Small intestine (tissue), 7 donors: ENCODE data around the gene VAV3. TPM values are rescaled to one million over a fixed set of nuclear protein-coding genes. Genes with fewer than 3 reads are reported as not detected.

Source experiments
- DNase-seq, 2 donors: peaks; one replicate each; pipeline versions ENCODE4 v3.0.0 to v3.0.0-alpha.2; 2013
- FAIRE-seq: peaks from 2 replicates; lab custom pipeline; 2012; peaks lifted over from hg19 to GRCh38; lab: Jason Lieb, UNC
- H3K27ac ChIP-seq, 3 donors: one replicate each; pipeline ENCODE4 v1.5.1; 2013; ENCODE audit warnings: low read length in 2 of 3, mild to moderate bottlenecking in 2 of 3, control low read depth in 1 of 3, inconsistent platforms in 1 of 3, low read depth in 1 of 3, moderate library complexity in 1 of 3
- H3K27me3 ChIP-seq, 3 donors: one replicate each; pipeline ENCODE4 v1.6.1; 2013; ENCODE audit warnings: low read length in 3 of 3, inconsistent platforms in 1 of 3; ENCODE audit not compliant: control insufficient read depth in 3 of 3, insufficient read depth in 3 of 3
- H3K36me3 ChIP-seq, 3 donors: one replicate each; pipeline ENCODE4 v1.6.1; 2013; ENCODE audit warnings: low read length in 3 of 3, inconsistent platforms in 1 of 3, low read depth in 1 of 3, mild to moderate bottlenecking in 1 of 3, moderate library complexity in 1 of 3; ENCODE audit not compliant: control insufficient read depth in 3 of 3, insufficient read depth in 2 of 3
- H3K4me1 ChIP-seq, 3 donors: one replicate each; pipeline ENCODE4 v1.6.1; 2013; ENCODE audit warnings: low read length in 2 of 3, inconsistent platforms in 1 of 3, low read depth in 1 of 3, mild to moderate bottlenecking in 1 of 3, moderate library complexity in 1 of 3; ENCODE audit not compliant: control insufficient read depth in 3 of 3, insufficient read depth in 2 of 3
- H3K4me3 ChIP-seq, 3 donors: one replicate each; pipeline ENCODE4 v1.5.1; 2013; ENCODE audit warnings: low read length in 3 of 3, control low read depth in 1 of 3, inconsistent platforms in 1 of 3, low read depth in 1 of 3, mild to moderate bottlenecking in 1 of 3, moderate library complexity in 1 of 3
- H3K9me3 ChIP-seq, 2 donors: one replicate each; pipeline ENCODE4 v1.6.1; 2013; ENCODE audit warnings: low read depth in 1 of 2, low read length in 1 of 2; ENCODE audit not compliant: control insufficient read depth in 2 of 2, insufficient read depth in 1 of 2
- WGBS, 3 donors: extraction: QIAGEN DNeasy Blood & Tissue Kit; methylation state at CpG; one replicate each; pipeline ENCODE4 v1.1.7; 2013; 5-methylcytosine and 5-hydroxymethylcytosine counted together
- polyA plus RNA-seq, 4 donors: library from polyadenylated mRNA; stranded (reverse) in 3 of 4; unstranded in 1 of 4; fragments of 200-250 nt in 3 of 4; fragments of 120-200 nt in 1 of 4; gene quantifications; one replicate each; pipeline versions ENCODE4 v1.2.1 to v1.2.3, GENCODE V29; 2013
- donor health status: healthy with polysubstance abuse.
- donor health status: control.
- donor health status: control.
- donor health status: Bipolar disorder and iron deficiency.
- donor health status: healthy.

VAV3 gene
- polyA plus RNA-seq, 4 donors, result 5.4 to 50.2 (median 11.2) TPM

DNA sequence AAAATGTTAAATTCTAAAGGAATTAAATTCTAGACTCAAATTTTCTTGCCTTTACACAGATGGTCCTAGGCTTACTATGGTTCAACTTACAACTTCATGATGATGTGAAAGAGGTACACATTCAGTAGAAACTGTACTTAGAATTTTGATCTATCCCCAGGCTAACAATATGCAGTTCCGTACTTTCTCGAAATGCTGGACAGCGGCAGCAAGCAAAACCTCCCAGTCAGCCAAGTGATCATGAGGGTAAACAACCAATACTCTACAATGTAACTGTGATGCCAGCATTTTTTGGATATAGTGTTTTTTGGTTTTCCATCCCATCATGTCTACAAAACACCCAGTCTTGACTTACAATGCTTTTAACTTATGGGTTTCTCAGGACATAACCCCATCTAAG, 25.7 kb downstream of the VAV3 start:
- FAIRE-seq (no peak), DNase-seq (no peak)
- H3K4me1 ChIP-seq, result peaks cover 0 to 2% (median 0%) of the 10 kb centered on the region in 3 donors
- WGBS, 3 donors, result 95 to 99% (median 97%) methylated on average over 3 of the region's 3 CpGs
- no peaks in the 10 kb centered on the region for H3K27me3 ChIP-seq
- no peak overlapping the region for H3K27ac ChIP-seq
- no peaks in the 10 kb centered on the region for H3K36me3 ChIP-seq
- no peaks in the 10 kb centered on the region for H3K9me3 ChIP-seq
- no peak overlapping the region for H3K4me3 ChIP-seq

GRCh38 chr1:107936498-107937481, 28.2 kb downstream of the VAV3 start:
- peak overlapping the region in 1 of 3 donors; percentile 32 for H3K27ac ChIP-seq
- 59 to 75% (median 65%) methylated on average over 10 of the region's 10 CpGs for WGBS, 3 donors
- DNase-seq, result no peak
- FAIRE-seq, result no peak
- no peaks in the 10 kb centered on the region for H3K27me3 ChIP-seq
- no peak overlapping the region for H3K4me3 ChIP-seq
- no peaks in the 10 kb centered on the region for H3K36me3 ChIP-seq
- H3K4me1 ChIP-seq, result peaks cover 0 to 2% (median 0%) of the 10 kb centered on the region in 3 donors
- no peaks in the 10 kb centered on the region for H3K9me3 ChIP-seq

DNA sequence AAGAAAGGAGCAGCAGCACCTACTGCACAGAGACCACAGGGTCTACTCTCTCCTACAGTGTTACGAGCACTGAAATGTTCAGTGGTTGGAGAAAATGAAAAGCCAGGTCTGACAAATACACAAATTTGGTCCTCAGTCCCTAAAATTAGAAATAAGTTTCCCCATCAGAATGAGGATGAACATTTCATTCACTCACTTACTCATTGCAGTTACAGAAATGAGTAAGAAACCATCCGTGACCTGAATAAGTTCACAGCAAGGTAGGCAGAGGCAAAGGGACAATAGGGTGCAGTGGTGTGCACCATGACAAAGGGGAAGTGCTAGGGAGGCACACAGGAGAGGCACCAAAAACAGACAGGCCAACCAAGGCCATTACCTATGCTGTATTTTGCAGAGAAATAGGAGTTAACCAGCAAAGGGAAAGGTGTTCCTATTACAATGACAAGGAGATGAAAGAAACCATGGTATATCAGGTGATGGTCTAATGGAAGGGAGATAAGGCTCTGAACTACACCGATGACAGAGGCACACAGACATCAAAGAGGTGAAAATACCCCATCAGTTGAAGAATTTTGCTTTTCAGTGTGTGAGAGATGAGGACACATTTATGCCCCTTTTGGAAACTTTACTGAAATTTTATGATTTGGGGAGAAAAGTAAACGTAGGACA, 29.4 kb downstream of the VAV3 start:
- H3K4me3 ChIP-seq, result no peak overlapping the region
- DNase-seq, result no peak
- FAIRE-seq, result no peak
- WGBS, 3 donors, result 67 to 77% (median 72%) methylated on average over 4 of the region's 4 CpGs
- H3K27ac ChIP-seq, result no peak overlapping the region
- H3K36me3 ChIP-seq, result no peaks in the 10 kb centered on the region
- peaks cover 0 to 2% (median 0%) of the 10 kb centered on the region in 3 donors for H3K4me1 ChIP-seq
- no peaks in the 10 kb centered on the region for H3K27me3 ChIP-seq
- no peaks in the 10 kb centered on the region for H3K9me3 ChIP-seq

DNA sequence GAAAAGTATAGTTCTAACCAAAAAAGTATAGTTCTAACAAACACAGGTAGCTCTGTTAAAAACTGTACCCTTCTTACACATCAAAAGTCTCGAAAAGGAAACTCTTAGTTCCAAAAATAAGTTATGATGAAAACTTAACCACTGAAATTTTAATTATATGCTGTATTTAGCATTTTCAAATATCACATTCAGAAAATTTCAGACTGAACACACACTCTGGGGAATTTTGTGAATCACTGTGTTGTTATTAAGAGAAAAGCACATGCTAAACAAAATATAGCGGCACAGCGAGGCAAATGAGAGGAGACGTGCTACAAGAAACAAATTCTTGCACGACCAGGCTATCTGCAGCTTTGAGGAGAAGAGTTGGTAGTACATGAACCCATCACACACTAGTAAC, 30.4 kb downstream of the VAV3 start:
- DNase-seq (no peak), FAIRE-seq (no peak)
- Histone ChIP-seq H3K27ac (no peak overlapping the region), H3K36me3 (no peaks in the 10 kb centered on the region), H3K4me1 (peaks cover 0 to 2% (median 0%) of the 10 kb centered on the region in 3 donors), H3K4me3 (no peak overlapping the region), H3K27me3 (no peaks in the 10 kb centered on the region), H3K9me3 (no peaks in the 10 kb centered on the region)
- 73 to 90% (median 75%) methylated on average over 5 of the region's 5 CpGs for WGBS, 3 donors

DNA sequence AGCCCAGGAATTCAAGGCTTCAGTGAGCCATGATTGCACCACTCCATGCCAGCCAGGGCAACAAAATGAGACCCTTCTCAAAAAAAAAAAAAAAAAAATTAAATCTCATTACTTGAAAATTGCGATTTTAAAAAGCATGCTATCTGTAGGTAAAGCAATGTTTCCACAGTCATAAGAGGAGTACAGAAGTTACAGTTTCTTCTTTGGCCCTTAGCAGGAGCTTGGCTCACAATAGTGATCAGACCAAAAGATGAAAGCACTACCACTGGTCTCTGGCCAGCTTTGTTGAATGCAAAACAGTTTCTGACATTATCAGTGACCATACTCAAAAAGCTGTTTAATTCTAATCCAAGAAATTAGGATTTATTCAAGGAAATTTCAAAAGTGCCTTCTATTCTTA, 31.2 kb downstream of the VAV3 start:
- Histone ChIP-seq H3K27ac (no peak overlapping the region), H3K9me3 (no peaks in the 10 kb centered on the region), H3K4me1 (peaks cover 0 to 2% (median 0%) of the 10 kb centered on the region in 3 donors), H3K4me3 (no peak overlapping the region), H3K27me3 (no peaks in the 10 kb centered on the region), H3K36me3 (no peaks in the 10 kb centered on the region)
- 67 to 87% (median 83%) methylated on average over 1 of the region's 1 CpG for WGBS, 3 donors
- DNase-seq (no peak), FAIRE-seq (no peak)

DNA sequence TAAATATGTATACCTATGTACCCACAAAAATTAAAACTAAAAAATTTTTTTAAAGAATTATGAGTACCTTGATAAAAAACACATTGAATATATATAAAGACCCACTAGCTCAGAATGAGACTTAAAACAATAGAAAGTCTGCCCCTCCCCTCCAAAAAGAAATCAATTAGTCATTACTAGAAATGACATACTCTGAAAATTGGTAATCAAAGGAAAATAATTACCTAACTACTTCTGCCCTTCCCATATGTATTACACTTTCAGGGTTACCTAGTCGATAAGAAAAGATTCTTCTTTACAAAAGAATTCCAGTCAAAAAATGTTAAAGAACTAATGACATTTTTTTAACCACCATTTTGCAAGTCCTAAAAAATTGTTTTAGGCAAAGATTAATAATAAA, 34.7 kb downstream of the VAV3 start:
- H3K27me3 ChIP-seq, result no peaks in the 10 kb centered on the region
- FAIRE-seq, result no peak
- no peak overlapping the region for H3K4me3 ChIP-seq
- no peak for DNase-seq
- no peaks in the 10 kb centered on the region for H3K36me3 ChIP-seq
- H3K27ac ChIP-seq, result no peak overlapping the region
- no peaks in the 10 kb centered on the region for H3K4me1 ChIP-seq
- H3K9me3 ChIP-seq, result no peaks in the 10 kb centered on the region
- WGBS, 3 donors, result 64 to 79% (median 72%) methylated on average over 1 of the region's 1 CpG

DNA sequence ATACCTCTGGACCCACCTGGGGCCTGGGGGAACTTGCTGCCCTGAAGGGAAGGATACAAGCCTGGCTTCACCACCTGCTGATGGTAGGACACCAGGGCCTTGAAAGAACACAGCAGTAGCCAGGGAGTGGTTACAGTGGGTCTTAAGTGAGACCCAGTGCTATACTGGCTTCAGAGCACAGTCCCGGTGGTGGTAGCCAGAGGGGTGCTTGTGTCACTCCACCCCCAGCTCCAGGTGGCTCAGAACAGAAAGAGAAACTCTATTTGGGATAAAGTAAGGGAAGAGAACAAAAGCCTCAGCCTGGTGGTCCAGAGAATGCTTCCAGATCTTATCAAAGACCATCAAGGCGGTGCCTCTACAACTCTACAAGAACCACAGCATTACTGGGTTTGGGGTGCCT, 37.2 kb downstream of the VAV3 start:
- H3K27ac ChIP-seq, result no peak overlapping the region
- no peak overlapping the region for H3K4me3 ChIP-seq
- H3K9me3 ChIP-seq, result no peaks in the 10 kb centered on the region
- no peaks in the 10 kb centered on the region for H3K27me3 ChIP-seq
- H3K4me1 ChIP-seq, result no peaks in the 10 kb centered on the region
- no peak for FAIRE-seq
- WGBS, 3 donors, result 89 to 94% (median 92%) methylated on average over 2 of the region's 2 CpGs
- DNase-seq, result no peak
- H3K36me3 ChIP-seq, result no peaks in the 10 kb centered on the region

DNA sequence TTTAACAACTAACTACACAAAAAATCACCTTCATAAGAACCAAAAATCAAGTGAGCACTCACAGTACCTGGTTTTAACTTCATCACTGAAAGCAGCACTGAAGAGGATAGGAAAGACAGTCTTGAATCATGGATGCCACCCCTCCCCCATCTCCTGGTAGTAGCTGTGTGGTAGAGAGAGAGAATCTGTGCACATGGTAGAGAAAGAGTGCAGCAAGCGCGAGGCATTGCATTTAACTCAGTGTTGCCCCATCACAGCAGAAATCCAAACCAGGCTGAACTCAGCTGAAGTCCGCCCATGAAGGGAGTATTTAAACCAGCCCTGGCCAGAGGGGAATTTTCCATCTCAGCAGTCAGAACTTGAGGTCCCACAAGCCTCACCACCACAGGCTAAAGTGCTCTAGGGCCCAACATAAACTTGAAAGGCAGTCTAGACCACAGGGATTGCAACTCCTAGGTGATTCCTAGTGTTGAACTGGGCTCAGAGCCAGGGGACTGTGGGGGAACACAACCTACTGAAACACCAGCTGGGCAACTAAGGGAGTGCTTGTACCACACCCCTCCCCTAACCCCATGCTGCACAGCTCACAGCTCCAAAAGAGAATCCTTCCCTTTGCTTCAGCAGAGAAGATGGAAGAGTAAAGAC, 38.4 kb downstream of the VAV3 start:
- no peaks in the 10 kb centered on the region for H3K27me3 ChIP-seq
- WGBS, 3 donors, result 91 to 100% (median 97%) methylated on average over 3 of the region's 3 CpGs

More for the DNA sequence above, 38.4 kb downstream of the VAV3 start:
- Histone ChIP-seq H3K36me3 (no peaks in the 10 kb centered on the region), H3K9me3 (no peaks in the 10 kb centered on the region), H3K4me3 (no peak overlapping the region), H3K27ac (no peak overlapping the region), H3K4me1 (no peaks in the 10 kb centered on the region)
- DNase-seq (no peak), FAIRE-seq (no peak)
